Activated CD4-positive, alpha-beta T cell treated with anti-CD3 and anti-CD28 coated beads, Interleukin-2, amount 10 ng/mL, durations not matched to agents 7 days and 5 days (primary cell): ENCODE data around the gene DDAH1. TPM values are rescaled to one million over a fixed set of nuclear protein-coding genes. Genes with fewer than 3 reads are reported as not detected.

Experiments
- CTCF ChIA-PET: fragments of 350-600 bp; sonication (Branson Sonifier 250); formaldehyde crosslinking; loops from one replicate; lab custom pipeline; 2021; ENCODE audit warnings: antibody characterized with exemption; lab: Charles Lee
- POLR2A ChIA-PET: fragments of 350-600 bp; sonication (Branson Sonifier 250); formaldehyde crosslinking; loops from one replicate; lab custom pipeline; 2021; ENCODE audit warnings: antibody characterized with exemption; lab: Charles Lee
- DNase-seq: peaks from one replicate; pipeline ENCODE4 v3.0.0-alpha.2; 2020
- H3K27ac Mint-ChIP-seq: one replicate; pipeline ENCODE4 v1.8.0; 2021; ENCODE audit warnings: mild to moderate bottlenecking, moderate library complexity, mixed read lengths
- H3K27me3 Mint-ChIP-seq: one replicate; pipeline ENCODE4 v1.8.0; 2021; ENCODE audit warnings: mixed read lengths
- H3K36me3 Mint-ChIP-seq: one replicate; pipeline ENCODE4 v1.8.0; 2021; ENCODE audit warnings: low read depth, mixed read lengths
- H3K4me1 Mint-ChIP-seq: one replicate; pipeline ENCODE4 v1.8.0; 2021; ENCODE audit warnings: mixed read lengths
- H3K4me3 Mint-ChIP-seq: one replicate; pipeline ENCODE4 v1.8.0; 2021; ENCODE audit warnings: mild to moderate bottlenecking, moderate library complexity, mixed read lengths
- H3K9me3 Mint-ChIP-seq: one replicate; pipeline ENCODE4 v1.8.0; 2021; ENCODE audit warnings: mixed read lengths
- total RNA-seq, 2 experiments: library from RNA; stranded (reverse); gene quantifications; one replicate each; pipeline ENCODE4 v1.2.3, GENCODE V29; 2021

DDAH1 gene
- total RNA-seq, 2 experiments from 2014 or later, result not detected

DNA sequence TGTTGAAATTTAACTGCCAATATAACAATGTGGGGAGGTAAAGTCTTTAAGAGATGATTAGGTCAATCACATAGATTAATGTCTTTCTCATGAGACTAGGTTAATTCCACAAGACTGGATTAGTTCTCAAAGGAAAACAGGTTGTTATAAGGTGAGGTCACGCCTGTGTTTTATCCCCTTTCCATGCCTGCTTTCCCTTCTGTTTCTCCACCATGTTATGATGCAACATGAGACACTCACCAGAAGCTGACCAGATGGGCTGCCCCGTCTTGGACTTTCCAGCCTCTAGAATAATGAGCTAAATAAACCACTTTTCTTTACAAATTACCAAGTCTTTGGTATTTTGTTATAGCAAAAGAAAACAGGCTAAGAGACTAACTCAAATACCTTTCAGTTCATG lies 70.8 kb downstream of the DDAH1 start:
- H3K27ac Mint-ChIP-seq, result no peak overlapping the region
- no peaks in the 10 kb centered on the region for H3K9me3 Mint-ChIP-seq
- peaks cover 4% of the 10 kb centered on the region for H3K27me3 Mint-ChIP-seq
- no peak overlapping the region for H3K4me3 Mint-ChIP-seq
- CTCF ChIA-PET, result interaction anchor here (1.0 to 1.3 kb wide), 2 partner anchors 10 to 18 kb away, joined by 3 read pairs; no protein-coding TSS in a partner anchor
- H3K4me1 Mint-ChIP-seq, result no peaks in the 10 kb centered on the region
- POLR2A ChIA-PET, result no interaction called here
- no peaks in the 10 kb centered on the region for H3K36me3 Mint-ChIP-seq
- DNase-seq, result no peak

GRCh38 chr1:85393490-85393889 lies 71.5 kb downstream of the DDAH1 start:
- no peak overlapping the region for H3K27ac Mint-ChIP-seq
- H3K36me3 Mint-ChIP-seq, result no peaks in the 10 kb centered on the region
- no peak overlapping the region for H3K4me3 Mint-ChIP-seq
- peaks cover 4% of the 10 kb centered on the region for H3K27me3 Mint-ChIP-seq
- CTCF ChIA-PET, result interaction anchor here (1.0 to 1.3 kb wide), 2 partner anchors 9 to 17 kb away, joined by 3 read pairs; no protein-coding TSS in a partner anchor
- POLR2A ChIA-PET, result no interaction called here
- DNase-seq, result no peak
- H3K4me1 Mint-ChIP-seq, result no peaks in the 10 kb centered on the region
- H3K9me3 Mint-ChIP-seq, result no peaks in the 10 kb centered on the region

- Mint-ChIP-seq H3K36me3 (no peaks in the 10 kb centered on the region), H3K4me3 (no peak overlapping the region), H3K27me3 (peaks cover 8% of the 10 kb centered on the region), H3K9me3 (no peaks in the 10 kb centered on the region), H3K27ac (no peak overlapping the region), H3K4me1 (no peaks in the 10 kb centered on the region)
- ChIA-PET CTCF (no interaction called here), POLR2A (no interaction called here)
- DNase-seq, result no peak
These were observed 76.5 kb downstream of the DDAH1 start for GRCh38 chr1:85388416-85388815.

DNA sequence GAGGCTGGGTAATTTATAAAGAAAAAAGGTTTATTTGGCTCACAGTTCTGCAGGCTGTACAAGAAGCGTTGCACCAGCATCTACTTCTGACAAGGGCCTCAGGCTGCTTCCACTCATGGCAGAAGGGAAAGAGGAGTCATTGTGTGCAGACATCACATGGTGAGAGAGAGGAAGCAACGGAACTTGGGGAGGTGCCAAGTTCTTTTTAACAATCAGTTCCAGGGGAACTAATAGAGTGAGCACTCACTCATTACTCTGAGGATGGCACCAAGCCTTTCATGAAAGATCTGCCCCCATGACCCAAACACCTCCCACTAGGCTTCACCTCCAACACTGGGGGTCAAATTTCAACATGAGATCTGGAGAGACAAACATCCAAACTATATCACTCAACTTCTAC lies 77.2 kb downstream of the DDAH1 start:
- Mint-ChIP-seq H3K4me1 (no peaks in the 10 kb centered on the region), H3K4me3 (no peak overlapping the region), H3K36me3 (no peaks in the 10 kb centered on the region), H3K27ac (no peak overlapping the region), H3K9me3 (peaks cover 2% of the 10 kb centered on the region), H3K27me3 (peaks cover 10% of the 10 kb centered on the region)
- ChIA-PET CTCF (no interaction called here), POLR2A (no interaction called here)
- no peak for DNase-seq

DNA sequence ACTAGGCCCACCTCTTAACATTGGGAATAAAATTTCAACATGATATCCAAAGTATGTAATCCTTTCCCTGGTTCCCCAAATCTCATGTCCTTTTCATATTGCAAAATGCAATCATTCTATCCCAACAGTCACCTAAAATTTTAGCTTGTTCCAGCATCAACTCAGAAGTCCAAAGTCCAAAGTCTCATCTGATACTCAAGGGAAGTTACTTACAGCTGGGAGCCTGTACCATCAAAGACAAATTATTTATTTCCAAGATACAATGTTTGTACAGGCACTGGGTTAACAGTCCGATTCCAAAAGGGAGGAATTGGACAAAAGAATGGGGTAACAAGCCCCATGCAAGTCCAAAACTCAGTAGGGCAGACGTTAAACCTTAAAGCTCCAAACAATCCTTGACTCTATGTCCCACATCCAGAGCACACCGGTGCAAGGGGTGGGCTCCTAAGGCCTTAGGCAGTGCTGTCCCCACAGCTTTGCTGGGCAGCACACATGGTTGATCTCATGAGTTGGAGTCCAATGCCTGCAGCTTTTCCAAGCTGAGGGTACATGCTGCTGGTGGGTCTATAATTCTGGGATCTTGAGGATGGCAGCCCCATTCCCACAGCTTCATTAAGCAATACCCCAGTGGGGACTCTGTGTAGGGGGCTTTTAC lies 78.8 kb downstream of the DDAH1 start:
- ChIA-PET POLR2A (no interaction called here), CTCF (no interaction called here)
- Mint-ChIP-seq H3K27me3 (peaks cover 10% of the 10 kb centered on the region), H3K36me3 (no peaks in the 10 kb centered on the region), H3K4me3 (no peak overlapping the region), H3K4me1 (no peaks in the 10 kb centered on the region), H3K27ac (no peak overlapping the region), H3K9me3 (peaks cover 2% of the 10 kb centered on the region)
- DNase-seq, result no peak

- ChIA-PET CTCF (no interaction called here), POLR2A (no interaction called here)
These were observed 85.5 kb downstream of the DDAH1 start for GRCh38 chr1:85379203-85380136.

DNA sequence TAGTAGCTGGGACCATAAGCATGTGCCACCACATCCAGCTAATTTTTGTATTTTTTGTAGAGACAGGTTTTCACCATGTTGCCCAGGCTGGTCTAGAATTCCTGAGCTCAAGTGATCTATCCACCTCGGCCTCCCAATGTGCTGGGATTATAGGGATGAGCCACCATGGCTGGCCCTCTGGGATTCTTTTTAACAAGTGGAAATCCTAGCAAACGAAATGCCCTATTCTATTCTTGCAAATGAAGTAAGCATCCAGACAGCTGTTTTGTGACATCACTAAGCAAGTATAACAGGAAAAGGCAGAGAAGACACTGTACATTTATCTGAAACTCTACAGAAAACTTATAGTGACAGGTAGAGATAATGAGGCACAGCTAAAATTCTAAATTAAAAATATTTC lies 86.4 kb downstream of the DDAH1 start:
- POLR2A ChIA-PET, result no interaction called here
- CTCF ChIA-PET, result no interaction called here
- no peaks in the 10 kb centered on the region for H3K4me1 Mint-ChIP-seq
- H3K27me3 Mint-ChIP-seq, result peaks cover 12% of the 10 kb centered on the region
- no peak overlapping the region for H3K4me3 Mint-ChIP-seq
- H3K27ac Mint-ChIP-seq, result no peak overlapping the region
- no peak for DNase-seq
- H3K9me3 Mint-ChIP-seq, result peaks cover 2% of the 10 kb centered on the region
- H3K36me3 Mint-ChIP-seq, result no peaks in the 10 kb centered on the region

More at GRCh38 chr1:85379203-85380136, 85.5 kb downstream of the DDAH1 start:
- Mint-ChIP-seq H3K27ac (no peak overlapping the region), H3K9me3 (peaks cover 2% of the 10 kb centered on the region), H3K4me1 (no peaks in the 10 kb centered on the region), H3K27me3 (peaks cover 17% of the 10 kb centered on the region), H3K4me3 (no peak overlapping the region), H3K36me3 (no peaks in the 10 kb centered on the region)
- no peak for DNase-seq

DNA sequence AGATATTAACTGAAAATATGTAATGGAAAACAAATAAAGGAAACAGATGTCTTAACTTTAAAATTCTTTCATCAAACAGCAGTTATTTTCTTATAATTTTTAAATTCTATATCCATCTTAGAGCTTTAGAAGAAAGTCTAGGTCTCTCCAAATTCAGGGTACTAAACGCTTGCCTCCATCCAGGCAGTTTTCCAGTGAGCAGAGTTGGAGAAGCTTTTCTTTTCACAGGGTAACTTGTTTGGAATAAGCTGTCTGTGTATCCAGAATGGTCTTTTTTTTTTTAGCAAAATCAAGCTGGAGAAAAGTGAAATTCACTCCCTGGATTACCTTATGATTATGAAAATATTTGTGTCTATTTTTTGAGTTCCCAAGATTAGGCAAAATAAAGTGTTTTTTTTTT lies 88.6 kb downstream of the DDAH1 start:
- no peaks in the 10 kb centered on the region for H3K36me3 Mint-ChIP-seq
- DNase-seq, result no peak
- no peak overlapping the region for H3K4me3 Mint-ChIP-seq
- H3K27ac Mint-ChIP-seq, result no peak overlapping the region
- H3K4me1 Mint-ChIP-seq, result no peaks in the 10 kb centered on the region
- ChIA-PET CTCF (interaction anchor here (0.6 to 1.2 kb wide), 2 partner anchors 17 to 211 kb away, joined by 3 read pairs; no protein-coding TSS in a partner anchor), POLR2A (interaction anchor here (0.6 kb wide), 1 partner anchor 21 kb away, joined by 10 read pairs; no protein-coding TSS in a partner anchor)
- H3K27me3 Mint-ChIP-seq, result peaks cover 15% of the 10 kb centered on the region
- H3K9me3 Mint-ChIP-seq, result no peaks in the 10 kb centered on the region

- H3K27me3 Mint-ChIP-seq, result peaks cover 19% of the 10 kb centered on the region
- H3K9me3 Mint-ChIP-seq, result no peaks in the 10 kb centered on the region
- H3K4me1 Mint-ChIP-seq, result no peaks in the 10 kb centered on the region
- ChIA-PET CTCF (no interaction called here), POLR2A (no interaction called here)
- DNase-seq, result no peak
- H3K4me3 Mint-ChIP-seq, result no peak overlapping the region
- H3K36me3 Mint-ChIP-seq, result no peaks in the 10 kb centered on the region
- no peak overlapping the region for H3K27ac Mint-ChIP-seq
These were observed 89.5 kb downstream of the DDAH1 start for GRCh38 chr1:85375493-85375892.

- DNase-seq, result no peak
- ChIA-PET POLR2A (no interaction called here), CTCF (no interaction called here)
- H3K4me3 Mint-ChIP-seq, result no peak overlapping the region
- H3K9me3 Mint-ChIP-seq, result no peaks in the 10 kb centered on the region
- H3K36me3 Mint-ChIP-seq, result no peaks in the 10 kb centered on the region
- H3K27me3 Mint-ChIP-seq, result peaks cover 22% of the 10 kb centered on the region
- H3K4me1 Mint-ChIP-seq, result no peaks in the 10 kb centered on the region
- no peak overlapping the region for H3K27ac Mint-ChIP-seq
These were observed 90.8 kb downstream of the DDAH1 start for GRCh38 chr1:85374160-85374559.

DNA sequence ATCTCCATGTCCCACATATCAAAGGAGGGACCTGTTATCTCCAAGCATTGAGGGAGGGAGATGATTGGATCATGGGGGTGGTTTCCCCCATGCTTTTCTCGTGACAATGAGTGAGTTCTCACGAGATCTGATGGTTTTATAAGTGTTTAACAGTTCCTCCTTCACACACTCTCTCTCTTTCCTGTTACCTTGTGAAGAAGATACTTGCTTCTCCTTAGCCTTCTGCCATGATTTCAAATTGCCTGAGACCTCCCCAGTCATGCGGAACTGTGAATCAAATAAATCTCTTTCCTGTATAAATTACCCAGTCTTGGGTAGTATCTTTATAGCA lies 91.6 kb downstream of the DDAH1 start:
- ChIA-PET POLR2A (no interaction called here), CTCF (no interaction called here)
- Mint-ChIP-seq H3K4me1 (no peaks in the 10 kb centered on the region), H3K36me3 (no peaks in the 10 kb centered on the region), H3K27ac (no peak overlapping the region), H3K9me3 (no peaks in the 10 kb centered on the region), H3K27me3 (peaks cover 22% of the 10 kb centered on the region), H3K4me3 (no peak overlapping the region)
- DNase-seq, result no peak

DNA sequence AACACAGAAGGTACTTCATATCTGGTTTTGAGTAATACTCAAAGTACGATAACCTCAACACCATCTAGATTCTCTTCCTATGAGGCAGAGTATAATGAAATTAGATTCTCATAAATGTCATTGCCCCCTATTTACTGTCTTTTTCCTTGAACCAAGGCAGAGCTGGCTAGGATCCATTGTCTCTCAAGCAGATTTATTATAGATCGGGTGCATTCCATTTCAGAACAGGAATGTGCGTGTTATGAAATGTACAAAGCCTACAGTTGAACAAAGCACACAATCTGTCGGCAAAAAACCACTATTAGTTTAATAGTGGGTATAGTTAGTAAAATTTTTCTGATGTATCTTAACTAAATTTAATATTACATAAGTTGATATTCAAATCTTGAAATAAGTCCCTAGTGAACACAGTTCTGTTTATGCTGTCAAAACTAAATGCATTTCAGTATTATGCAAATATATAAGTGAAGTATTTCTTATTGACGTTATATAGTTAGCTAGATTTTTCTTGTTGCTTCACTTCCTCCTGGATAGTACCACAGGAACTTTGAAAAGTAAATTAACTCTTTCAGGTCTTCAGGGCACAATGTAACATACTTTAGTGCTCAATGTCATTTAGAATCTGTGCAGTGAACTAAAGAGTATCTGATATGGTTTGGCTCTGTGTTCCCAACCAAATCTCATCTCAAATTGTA lies 92.1 kb downstream of the DDAH1 start:
- CTCF ChIA-PET, result no interaction called here
- Mint-ChIP-seq H3K36me3 (no peaks in the 10 kb centered on the region), H3K27me3 (peaks cover 22% of the 10 kb centered on the region), H3K4me3 (no peak overlapping the region), H3K9me3 (no peaks in the 10 kb centered on the region), H3K27ac (no peak overlapping the region), H3K4me1 (no peaks in the 10 kb centered on the region)
- DNase-seq, result no peak
- POLR2A ChIA-PET, result no interaction called here

DNA sequence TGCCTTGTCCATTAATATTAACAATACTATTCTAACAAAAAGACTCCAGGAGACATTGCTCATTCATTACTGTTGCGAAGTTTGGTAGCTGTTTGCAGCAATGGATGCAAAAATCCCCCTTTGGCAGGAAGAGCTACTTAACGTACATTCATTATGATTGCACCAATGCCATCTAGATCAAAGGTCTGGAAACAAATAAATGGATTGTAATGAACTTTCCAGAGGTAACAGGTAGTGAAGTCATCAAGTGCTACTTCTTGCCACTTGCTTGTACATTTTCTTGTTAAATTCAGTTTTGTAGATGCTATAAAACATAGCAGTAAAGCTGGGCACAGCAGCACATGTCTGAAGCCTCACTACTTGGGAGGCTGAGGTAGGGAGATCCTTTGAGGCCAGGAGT lies 93.9 kb downstream of the DDAH1 start:
- no peak overlapping the region for H3K4me3 Mint-ChIP-seq
- H3K4me1 Mint-ChIP-seq, result no peaks in the 10 kb centered on the region
- no peak for DNase-seq
- POLR2A ChIA-PET, result no interaction called here
- CTCF ChIA-PET, result no interaction called here
- no peaks in the 10 kb centered on the region for H3K9me3 Mint-ChIP-seq
- peaks cover 21% of the 10 kb centered on the region for H3K27me3 Mint-ChIP-seq
- H3K27ac Mint-ChIP-seq, result no peak overlapping the region
- no peaks in the 10 kb centered on the region for H3K36me3 Mint-ChIP-seq
